ENCODE results near the gene ZNF831.

DNA sequence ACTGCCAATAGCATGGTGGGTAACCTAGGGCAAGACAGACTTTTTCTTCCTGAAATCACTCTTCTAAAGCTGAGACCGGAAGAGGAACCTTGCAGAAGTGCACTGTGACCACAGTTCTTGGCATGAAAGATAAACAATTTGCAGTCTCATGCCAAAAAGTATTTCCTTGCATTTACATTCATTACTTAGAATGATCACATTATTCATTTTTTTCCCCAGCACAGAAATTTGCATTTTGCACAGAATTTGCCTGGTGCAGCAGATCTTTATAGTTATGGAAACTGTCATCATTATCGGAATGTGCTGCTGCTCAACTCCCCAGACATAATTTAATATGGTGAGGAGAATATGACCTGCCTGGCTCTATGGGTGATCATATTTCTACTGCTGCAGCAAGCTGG, 94.6 kb downstream of the ZNF831 start:
- TF ChIP-seq, protein P1, sequence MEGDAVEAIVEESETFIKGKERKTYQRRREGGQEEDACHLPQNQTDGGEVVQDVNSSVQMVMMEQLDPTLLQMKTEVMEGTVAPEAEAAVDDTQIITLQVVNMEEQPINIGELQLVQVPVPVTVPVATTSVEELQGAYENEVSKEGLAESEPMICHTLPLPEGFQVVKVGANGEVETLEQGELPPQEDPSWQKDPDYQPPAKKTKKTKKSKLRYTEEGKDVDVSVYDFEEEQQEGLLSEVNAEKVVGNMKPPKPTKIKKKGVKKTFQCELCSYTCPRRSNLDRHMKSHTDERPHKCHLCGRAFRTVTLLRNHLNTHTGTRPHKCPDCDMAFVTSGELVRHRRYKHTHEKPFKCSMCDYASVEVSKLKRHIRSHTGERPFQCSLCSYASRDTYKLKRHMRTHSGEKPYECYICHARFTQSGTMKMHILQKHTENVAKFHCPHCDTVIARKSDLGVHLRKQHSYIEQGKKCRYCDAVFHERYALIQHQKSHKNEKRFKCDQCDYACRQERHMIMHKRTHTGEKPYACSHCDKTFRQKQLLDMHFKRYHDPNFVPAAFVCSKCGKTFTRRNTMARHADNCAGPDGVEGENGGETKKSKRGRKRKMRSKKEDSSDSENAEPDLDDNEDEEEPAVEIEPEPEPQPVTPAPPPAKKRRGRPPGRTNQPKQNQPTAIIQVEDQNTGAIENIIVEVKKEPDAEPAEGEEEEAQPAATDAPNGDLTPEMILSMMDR (IDR thresholded peaks at IDR 0.05), result no peak
- no peak for TF ChIP-seq EP300 (IDR thresholded peaks at IDR 0.05)
- TF ChIP-seq POLR2AphosphoS5 (IDR thresholded peaks at IDR 0.05), result no peak

Data from suprapubic skin (tissue), 4 donors.